ENCODE data around the gene GLI2.

DNA sequence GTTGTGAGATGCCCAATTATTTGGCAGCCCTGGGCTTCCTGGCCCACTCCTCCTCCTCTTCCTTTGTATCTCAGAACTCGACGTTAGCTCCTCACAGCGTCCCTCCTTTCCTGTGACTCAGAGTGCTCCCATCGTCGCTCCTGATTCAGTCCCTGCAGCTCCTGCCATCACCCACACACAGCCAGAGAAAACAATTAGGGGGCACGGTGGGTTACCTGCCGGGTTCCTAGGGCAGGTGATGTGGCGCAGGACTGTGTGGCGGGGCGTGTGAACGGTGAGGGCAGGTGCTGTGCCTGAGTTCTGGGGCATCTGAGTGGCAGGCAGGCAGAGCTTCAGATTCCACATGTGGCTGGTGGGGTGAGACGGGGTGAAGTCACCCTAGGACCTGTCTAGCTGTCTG is 42.6 kb downstream of the GLI2 start:
- no peak for TF ChIP-seq EZH2 (IDR thresholded peaks at IDR 0.05; ENCODE audit: low read length, missing control alignments)
- TF ChIP-seq, protein P1, sequence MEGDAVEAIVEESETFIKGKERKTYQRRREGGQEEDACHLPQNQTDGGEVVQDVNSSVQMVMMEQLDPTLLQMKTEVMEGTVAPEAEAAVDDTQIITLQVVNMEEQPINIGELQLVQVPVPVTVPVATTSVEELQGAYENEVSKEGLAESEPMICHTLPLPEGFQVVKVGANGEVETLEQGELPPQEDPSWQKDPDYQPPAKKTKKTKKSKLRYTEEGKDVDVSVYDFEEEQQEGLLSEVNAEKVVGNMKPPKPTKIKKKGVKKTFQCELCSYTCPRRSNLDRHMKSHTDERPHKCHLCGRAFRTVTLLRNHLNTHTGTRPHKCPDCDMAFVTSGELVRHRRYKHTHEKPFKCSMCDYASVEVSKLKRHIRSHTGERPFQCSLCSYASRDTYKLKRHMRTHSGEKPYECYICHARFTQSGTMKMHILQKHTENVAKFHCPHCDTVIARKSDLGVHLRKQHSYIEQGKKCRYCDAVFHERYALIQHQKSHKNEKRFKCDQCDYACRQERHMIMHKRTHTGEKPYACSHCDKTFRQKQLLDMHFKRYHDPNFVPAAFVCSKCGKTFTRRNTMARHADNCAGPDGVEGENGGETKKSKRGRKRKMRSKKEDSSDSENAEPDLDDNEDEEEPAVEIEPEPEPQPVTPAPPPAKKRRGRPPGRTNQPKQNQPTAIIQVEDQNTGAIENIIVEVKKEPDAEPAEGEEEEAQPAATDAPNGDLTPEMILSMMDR (conservative IDR thresholded peaks at IDR 0.05 in 1 of 2, IDR thresholded peaks at IDR 0.05 in 1 of 2; ENCODE audit: low read depth in 1 of 2, low read length in 2 of 2): no peak

Data from fibroblast of lung (primary cell).